HK-2 (cell line): ENCODE data around the gene MCCC1.
A peak's percentile ranks its signal among the peaks of the same experiment; 100 is the strongest.

Experiments used
- DNase-seq: peaks from one replicate; pipeline ENCODE4 v3.0.0-alpha.2; 2018; ENCODE audit not compliant: unreplicated experiment

The MCCC1 gene

GRCh38 chr3:182983876-182984275 lies 115.4 kb downstream of the MCCC1 start:
- no peak for DNase-seq

- DNase-seq: no peak
These were observed 118.3 kb downstream of the MCCC1 start for GRCh38 chr3:182981038-182981380.

GRCh38 chr3:182980204-182981037 lies 118.9 kb downstream of the MCCC1 start, which contains the start of gene DCUN1D1:
Gene DCUN1D1 (minus strand): TSS chr3:182980538. CDS start chr3:182980489, 49 bp downstream.
- DNase-seq: peak; percentile 90

DNA sequence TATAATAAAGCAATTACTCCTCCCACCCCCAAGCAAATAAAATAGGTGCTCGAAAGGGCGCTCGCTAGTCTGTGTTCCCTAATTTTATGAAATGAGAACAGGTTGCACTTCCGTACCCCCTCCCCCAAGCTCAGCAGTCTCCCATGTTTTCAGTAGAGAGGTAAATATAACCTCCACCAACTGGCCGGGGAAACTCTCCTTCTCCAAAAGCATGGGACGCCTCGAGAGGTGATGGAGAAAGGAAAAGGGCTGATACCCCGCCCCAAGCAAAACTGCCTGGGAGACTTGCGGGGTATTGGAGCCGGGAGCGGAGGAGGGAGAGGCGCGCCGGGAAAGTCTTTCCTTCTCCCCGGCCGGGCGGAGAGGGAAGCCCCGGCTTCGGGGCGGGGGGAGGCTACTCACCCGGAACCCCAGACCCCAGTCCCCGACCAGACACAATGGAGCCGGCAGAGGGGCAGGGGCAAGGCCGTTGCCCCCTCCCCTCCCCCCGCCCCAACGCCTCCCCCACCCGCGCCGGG lies 119.6 kb downstream of the MCCC1 start:
- DNase-seq: peak; percentile 44

DNA sequence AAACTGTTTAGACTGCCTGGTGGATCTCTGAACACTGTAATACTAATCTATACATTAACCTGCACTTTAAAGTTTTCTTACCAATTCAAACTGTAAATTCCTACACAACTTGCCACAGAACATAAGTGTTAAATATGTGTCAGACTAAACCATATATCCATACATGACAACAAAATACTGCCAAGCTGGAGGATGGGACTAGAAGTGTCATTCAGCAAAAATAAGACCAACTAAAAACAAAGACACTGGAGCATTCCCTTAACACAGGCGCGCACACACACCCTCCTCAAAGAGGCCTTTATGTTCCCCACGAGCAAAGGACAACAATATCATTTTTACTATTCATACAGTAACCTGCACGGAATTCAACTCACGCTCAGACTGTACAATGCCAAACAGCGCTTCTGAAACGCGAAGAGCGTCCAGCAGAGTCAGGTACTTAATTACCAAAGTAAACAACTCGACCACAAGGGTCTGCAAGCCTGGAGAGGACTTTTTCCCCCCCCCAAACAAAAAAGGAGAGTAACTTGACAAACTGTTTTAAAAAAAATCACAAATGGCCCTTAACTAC lies 120.1 kb downstream of the MCCC1 start:
- DNase-seq: no peak

DNA sequence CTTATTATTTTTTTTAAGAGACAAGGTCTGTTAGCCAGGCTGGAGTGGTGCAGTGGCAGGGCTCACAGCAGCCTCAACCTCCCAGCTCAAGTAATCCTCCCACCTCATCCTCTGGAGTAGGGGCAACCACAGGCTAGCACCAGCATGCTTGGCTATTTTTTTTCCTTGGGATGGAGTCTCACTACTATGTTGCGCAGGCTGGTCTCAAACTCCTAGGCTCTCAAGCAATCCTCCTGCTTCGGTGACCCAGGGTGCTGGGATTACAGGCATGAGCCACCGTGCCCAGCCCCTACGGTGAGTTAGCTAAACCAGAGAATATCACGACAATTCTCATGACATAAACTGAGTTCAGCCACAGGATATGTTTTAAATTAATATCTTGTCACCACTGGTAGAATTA lies 120.9 kb downstream of the MCCC1 start:
- DNase-seq: no peak

- no peak for DNase-seq
These were observed 126.2 kb downstream of the MCCC1 start for GRCh38 chr3:182973047-182973446.

- DNase-seq: no peak
These were observed 126.9 kb downstream of the MCCC1 start for GRCh38 chr3:182972387-182972786.

DNA sequence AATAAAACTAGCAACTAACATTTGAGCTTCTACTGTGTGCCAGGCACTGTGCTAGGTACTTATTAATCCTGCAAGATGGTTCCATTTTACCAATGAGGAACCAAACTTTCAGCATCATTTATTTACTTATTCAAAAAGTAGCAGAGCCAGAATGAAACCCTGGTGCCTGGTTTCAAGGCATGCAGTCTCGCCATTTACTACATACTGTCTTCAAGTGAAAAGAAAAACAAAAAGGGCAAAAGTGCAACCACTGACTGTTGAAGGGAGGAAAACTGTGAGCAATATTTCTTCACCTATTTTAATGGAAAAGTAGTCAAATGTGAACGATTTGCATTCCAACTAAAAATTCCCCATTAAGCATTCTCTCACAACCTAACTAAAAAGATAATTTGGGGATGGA lies 127.7 kb downstream of the MCCC1 start:
- no peak for DNase-seq

DNA sequence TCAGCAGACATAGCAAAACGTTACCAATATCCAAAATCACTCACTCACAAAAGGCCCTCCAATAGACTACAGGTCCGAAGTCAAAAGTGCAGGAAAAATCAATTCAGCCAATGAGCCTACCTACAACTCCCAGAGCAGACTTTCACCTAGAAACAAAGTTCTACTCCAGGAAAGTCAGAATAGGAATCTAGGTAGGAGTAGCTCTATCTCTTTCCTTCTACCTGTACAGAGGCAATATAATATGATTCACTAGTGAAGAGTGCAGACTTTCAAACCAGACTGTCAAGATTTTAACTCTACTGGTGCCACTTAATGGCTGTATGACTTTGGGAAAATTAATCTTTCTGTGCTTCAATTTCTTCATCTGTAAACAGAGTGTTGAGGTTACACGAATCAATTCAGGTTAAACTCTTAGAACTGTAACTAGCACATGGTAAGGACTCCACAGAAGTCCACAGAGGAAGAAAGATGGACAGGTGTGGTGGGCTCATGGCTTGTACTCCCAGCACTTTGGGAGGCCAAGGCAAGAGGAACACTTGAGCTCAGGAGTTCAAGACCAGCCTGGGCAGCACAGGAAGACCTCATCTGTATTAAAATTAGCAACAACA lies 128.4 kb downstream of the MCCC1 start:
- no peak for DNase-seq

DNA sequence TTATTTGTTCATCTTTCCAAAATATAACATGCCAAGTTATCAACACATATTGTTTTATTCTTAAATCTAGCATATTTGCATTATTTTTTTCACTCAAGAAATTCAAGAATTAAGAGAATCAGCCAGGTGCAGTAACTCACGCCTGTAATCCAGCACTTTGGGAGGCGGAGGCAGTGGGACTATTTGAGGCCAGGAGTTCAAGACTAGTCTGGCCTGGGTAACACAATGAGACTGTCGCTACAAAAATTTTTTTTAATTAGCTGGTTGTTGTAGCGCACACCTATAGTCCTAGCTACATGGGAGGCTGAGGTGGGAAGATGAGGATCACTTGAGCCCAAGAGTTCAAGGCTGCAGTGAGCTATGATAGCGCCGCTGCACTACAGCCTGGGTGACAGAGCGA lies 129.4 kb downstream of the MCCC1 start:
- DNase-seq: no peak

DNA sequence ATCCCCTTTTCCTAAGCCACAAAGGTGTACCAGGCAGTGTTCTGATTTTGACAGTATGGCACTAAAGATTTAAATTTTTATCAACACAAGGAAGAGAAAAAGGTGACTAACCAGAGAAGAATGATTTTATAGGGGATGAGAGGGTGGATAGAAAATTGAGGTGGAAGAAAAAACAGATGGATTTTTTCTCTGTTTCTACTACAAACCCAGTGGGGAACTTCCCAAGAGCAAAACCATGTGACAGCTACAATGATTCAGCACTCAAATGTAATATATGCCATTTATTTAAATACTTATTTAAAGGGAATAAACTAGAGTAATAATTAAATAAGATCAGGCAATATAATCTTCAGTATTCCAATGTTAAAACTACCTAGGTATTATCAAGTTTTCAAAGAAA lies 130.0 kb downstream of the MCCC1 start:
- DNase-seq: no peak

- no peak for DNase-seq
These were observed 131.8 kb downstream of the MCCC1 start for GRCh38 chr3:182967218-182968204.

DNA sequence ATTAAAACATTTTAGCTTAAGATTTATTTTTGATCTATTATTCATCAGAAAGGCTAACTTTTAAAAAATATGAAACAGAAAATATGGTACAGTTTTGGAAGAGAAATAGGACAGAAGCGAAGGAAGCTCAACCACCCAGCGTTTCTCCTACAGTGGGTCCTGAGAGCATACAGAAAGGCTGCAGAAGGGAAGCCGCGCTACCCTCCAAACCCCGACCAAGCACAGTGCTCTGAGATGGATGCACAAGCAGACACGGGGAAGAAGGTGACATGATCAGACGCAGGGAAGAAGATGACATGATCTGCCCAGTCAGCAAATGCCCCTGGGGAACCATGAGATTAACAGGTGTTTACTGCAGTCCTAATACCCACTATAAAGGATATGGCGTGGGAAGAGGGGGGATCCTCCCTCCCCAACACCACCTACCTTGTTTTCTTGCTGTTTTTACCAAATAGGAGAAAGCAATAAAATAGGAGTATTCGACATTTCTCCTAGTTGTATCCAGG lies 133.4 kb downstream of the MCCC1 start:
- DNase-seq: no peak
